Aorta (tissue), 5 donors: ENCODE data around the gene TMEM183A. TPM values are rescaled to one million over a fixed set of nuclear protein-coding genes. Genes with fewer than 3 reads are reported as not detected.
"Not testable (repeated sequence)": the region's sequence is repeated elsewhere in the genome, so short reads cannot be mapped to it uniquely, and the experiment has no call there.

ENCODE experiments used
- ATAC-seq: fragments of 200-7000 bp; cut with Tn5 transposase; one replicate; pipeline ENCODE4 v1.9.1; 2022; ENCODE audit warnings: moderate library complexity; ENCODE audit not compliant: low FRiP score
- DNase-seq, 2 donors: peaks; one replicate each; pipeline ENCODE4 v3.0.0-alpha.2; 2020
- H3K27ac ChIP-seq, 2 donors: one replicate each; pipeline ENCODE4 v1.5.1; 2013; ENCODE audit warnings: low read length in 2 of 2, mild to moderate bottlenecking in 2 of 2, moderate library complexity in 2 of 2, control low read depth in 1 of 2, inconsistent platforms in 1 of 2, low read depth in 1 of 2
- H3K27me3 ChIP-seq, 2 donors: one replicate each; pipeline ENCODE4 v1.6.1; 2013; ENCODE audit warnings: control low read depth in 1 of 2, low read length in 1 of 2, mild to moderate bottlenecking in 1 of 2, moderate library complexity in 1 of 2; ENCODE audit not compliant: insufficient read depth in 2 of 2, control insufficient read depth in 1 of 2
- H3K36me3 ChIP-seq, 2 donors: one replicate each; pipeline ENCODE4 v1.6.1; 2013; ENCODE audit warnings: control low read depth in 1 of 2, low read length in 1 of 2, mild to moderate bottlenecking in 1 of 2; ENCODE audit not compliant: insufficient read depth in 2 of 2, control insufficient read depth in 1 of 2
- H3K4me1 ChIP-seq, 2 donors: one replicate each; pipeline ENCODE4 v1.6.1; 2013; ENCODE audit warnings: low read length in 2 of 2, control low read depth in 1 of 2, mild to moderate bottlenecking in 1 of 2, moderate library complexity in 1 of 2; ENCODE audit not compliant: insufficient read depth in 2 of 2, control insufficient read depth in 1 of 2
- H3K4me3 ChIP-seq, 2 donors: one replicate each; pipeline ENCODE4 v1.5.1; 2013; ENCODE audit warnings: low read length in 2 of 2, control low read depth in 1 of 2, mild to moderate bottlenecking in 1 of 2
- H3K9me3 ChIP-seq: one replicate; pipeline ENCODE4 v1.6.1; 2013; ENCODE audit warnings: mild to moderate bottlenecking, low read length; ENCODE audit not compliant: control insufficient read depth
- WGBS, 2 donors: extraction: QIAGEN DNeasy Blood & Tissue Kit; methylation state at CpG; one replicate each; pipeline ENCODE4 v1.1.7; 2013; 5-methylcytosine and 5-hydroxymethylcytosine counted together
- intact Hi-C, 2 donors: fragments of 100-400 bp; cut with DNase I; formaldehyde crosslinking; loops; one replicate each; pipeline versions ENCODE4 v1.14.2 to v1.15.0; 2022
- polyA plus RNA-seq, 2 donors: library from polyadenylated mRNA; stranded (reverse); fragments of 200-250 nt; gene quantifications; one replicate each; pipeline ENCODE4 v1.2.3, GENCODE V29; 2013
- total RNA-seq, 2 donors: library from RNA; stranded (reverse); fragmentation: NEBNext Ultra II Directional; extraction: Animal tissue kit (Norgen Biotek cat#: 25700); gene quantifications; one replicate each; pipeline ENCODE4 v1.2.1, GENCODE V29; 2021
- donor health status: healthy with polysubstance abuse.
- donor health status: Bipolar disorder and iron deficiency.
- donor health status: DM: no; HTN: no; CAD: no.
- donor health status: DM: no; HTN: no; CAD: no.
- donor health status: DM: yes; HTN: yes; CAD: no.

Gene TMEM183A
- total and polyA plus RNA-seq, 4 donors: 43.9 to 55.7 (median 47.3) TPM

GRCh38 chr1:202981939-202982338 is 25.2 kb upstream of the TMEM183A start:
- DNase-seq: no peak
- Histone ChIP-seq H3K4me1 (no peaks in the 10 kb centered on the region), H3K36me3 (no peaks in the 10 kb centered on the region), H3K27me3 (peaks cover 0 to 2% of the 10 kb centered on the region in 2 donors), H3K9me3 (no peaks in the 10 kb centered on the region), H3K4me3 (no peak overlapping the region), H3K27ac (no peak overlapping the region)
- 74 to 76% methylated on average over 2 of the region's 2 CpGs for WGBS, 2 donors
- no peak for ATAC-seq
- intact Hi-C loops: no loop called here

- no peaks in the 10 kb centered on the region for H3K27me3 ChIP-seq
- H3K9me3 ChIP-seq: no peaks in the 10 kb centered on the region
- WGBS, 2 donors: 71 to 81% methylated on average over 3 of the region's 3 CpGs
- H3K27ac ChIP-seq: no peak overlapping the region
- no peak overlapping the region for H3K4me3 ChIP-seq
- DNase-seq (no peak), ATAC-seq (no peak)
- no peaks in the 10 kb centered on the region for H3K4me1 ChIP-seq
- intact Hi-C loops: no loop called here
- H3K36me3 ChIP-seq: no peaks in the 10 kb centered on the region
Measured at GRCh38 chr1:202982715-202983430, 24.3 kb upstream of the TMEM183A start.

- H3K27ac ChIP-seq, H3K9me3 ChIP-seq, H3K36me3 ChIP-seq, intact Hi-C loops, ATAC-seq, H3K4me1 ChIP-seq, DNase-seq, H3K4me3 ChIP-seq, H3K27me3 ChIP-seq: not testable (repeated sequence)
- WGBS, 2 donors: 75 to 79% methylated on average over 9 of the region's 9 CpGs
Measured at GRCh38 chr1:202986120-202986519, 21.1 kb upstream of the TMEM183A start.

GRCh38 chr1:202987255-202987654 is 19.9 kb upstream of the TMEM183A start:
- ATAC-seq (no peak), DNase-seq (no peak)
- Histone ChIP-seq H3K4me1 (no peaks in the 10 kb centered on the region), H3K27me3 (no peaks in the 10 kb centered on the region), H3K4me3 (no peak overlapping the region), H3K27ac (no peak overlapping the region), H3K36me3 (no peaks in the 10 kb centered on the region), H3K9me3 (no peaks in the 10 kb centered on the region)
- 62 to 66% methylated on average over 7 of the region's 7 CpGs for WGBS, 2 donors
- intact Hi-C loops: no loop called here

- ATAC-seq (no peak), DNase-seq (no peak)
- Histone ChIP-seq H3K4me3 (no peak overlapping the region), H3K9me3 (no peaks in the 10 kb centered on the region), H3K27me3 (no peaks in the 10 kb centered on the region), H3K4me1 (no peaks in the 10 kb centered on the region), H3K27ac (no peak overlapping the region), H3K36me3 (no peaks in the 10 kb centered on the region)
- intact Hi-C loops: no loop called here
- WGBS, 2 donors: 64 to 74% methylated on average over 5 of the region's 5 CpGs
Measured at GRCh38 chr1:202987922-202988583, 19.1 kb upstream of the TMEM183A start.

- DNase-seq: no peak
- 78 to 87% methylated on average over 2 of the region's 2 CpGs for WGBS, 2 donors
- H3K4me1 ChIP-seq: no peaks in the 10 kb centered on the region
- no peaks in the 10 kb centered on the region for H3K36me3 ChIP-seq
- intact Hi-C loops: no loop called here
- no peak overlapping the region for H3K27ac ChIP-seq
- H3K4me3 ChIP-seq: no peak overlapping the region
- ATAC-seq: no peak
- H3K9me3 ChIP-seq: no peaks in the 10 kb centered on the region
- no peaks in the 10 kb centered on the region for H3K27me3 ChIP-seq
Measured at GRCh38 chr1:202989879-202990278, 17.3 kb upstream of the TMEM183A start.

- Histone ChIP-seq H3K4me3 (no peak overlapping the region), H3K27me3 (no peaks in the 10 kb centered on the region), H3K4me1 (no peaks in the 10 kb centered on the region), H3K36me3 (no peaks in the 10 kb centered on the region), H3K27ac (no peak overlapping the region), H3K9me3 (no peaks in the 10 kb centered on the region)
- ATAC-seq: no peak
- intact Hi-C loops: no loop called here
- no peak for DNase-seq
Measured at GRCh38 chr1:202991112-202991511, 16.1 kb upstream of the TMEM183A start.

- ATAC-seq: no peak
- intact Hi-C loops: no loop called here
- H3K27me3 ChIP-seq: no peaks in the 10 kb centered on the region
Measured at GRCh38 chr1:202994756-202995155, 12.4 kb upstream of the TMEM183A start.

More at GRCh38 chr1:202994756-202995155, 12.4 kb upstream of the TMEM183A start:
- WGBS, 2 donors: 69 to 83% methylated on average over 3 of the region's 3 CpGs
- H3K4me1 ChIP-seq: no peaks in the 10 kb centered on the region
- no peaks in the 10 kb centered on the region for H3K36me3 ChIP-seq
- DNase-seq: no peak
- no peaks in the 10 kb centered on the region for H3K9me3 ChIP-seq
- no peak overlapping the region for H3K4me3 ChIP-seq
- no peak overlapping the region for H3K27ac ChIP-seq
